CD4-positive, alpha-beta T cell treated with Interleukin-10 for 1 hour (primary cell): ENCODE results near the gene ADRA2C.

ENCODE experiments used
- DNase-seq: peaks from one replicate; pipeline ENCODE4 v3.0.0-alpha.2; 2020

The ADRA2C gene

GRCh38 chr4:3762264-3762663 is 3.9 kb upstream of the ADRA2C start:
- no peak for DNase-seq

GRCh38 chr4:3762753-3763549 is 3.2 kb upstream of the ADRA2C start:
- DNase-seq: no peak

GRCh38 chr4:3765271-3766035 is 732 bp upstream of the ADRA2C start:
- no peak for DNase-seq

GRCh38 chr4:3766785-3767569 is 792 bp downstream of the ADRA2C start:
- no peak for DNase-seq

- no peak for DNase-seq
Measured at GRCh38 chr4:3767570-3768288, 1.5 kb downstream of the ADRA2C start.

GRCh38 chr4:3768842-3769641 is 2.9 kb downstream of the ADRA2C start:
- no peak for DNase-seq

GRCh38 chr4:3769642-3770184 is 3.5 kb downstream of the ADRA2C start:
- no peak for DNase-seq

- DNase-seq: no peak
Measured at GRCh38 chr4:3770323-3771163, 4.4 kb downstream of the ADRA2C start.

- no peak for DNase-seq
Measured at GRCh38 chr4:3771164-3771809, 5.1 kb downstream of the ADRA2C start.

- no peak for DNase-seq
Measured at GRCh38 chr4:3771939-3772495, 5.8 kb downstream of the ADRA2C start.

GRCh38 chr4:3772632-3773031 is 6.4 kb downstream of the ADRA2C start:
- DNase-seq: no peak

GRCh38 chr4:3773552-3774001 is 7.4 kb downstream of the ADRA2C start:
- no peak for DNase-seq

- no peak for DNase-seq
Measured at GRCh38 chr4:3774253-3774883, 8.2 kb downstream of the ADRA2C start.

- no peak for DNase-seq
Measured at GRCh38 chr4:3775005-3775404, 8.8 kb downstream of the ADRA2C start.

GRCh38 chr4:3775576-3775975 is 9.4 kb downstream of the ADRA2C start:
- DNase-seq: no peak

- no peak for DNase-seq
Measured at GRCh38 chr4:3776166-3777032, 10.2 kb downstream of the ADRA2C start.

GRCh38 chr4:3777033-3777390 is 10.8 kb downstream of the ADRA2C start:
- no peak for DNase-seq

- DNase-seq: no peak
Measured at GRCh38 chr4:3777669-3778068, 11.5 kb downstream of the ADRA2C start.
